ENCODE data around the gene AP3S2. TPM values are rescaled to one million over a fixed set of nuclear protein-coding genes. Genes with fewer than 3 reads are reported as not detected.
A peak's percentile ranks its signal among the peaks of the same experiment; 100 is the strongest.

AP3S2 gene
- total RNA-seq, 1 donor from 2014 or later = 36.4 TPM

DNA sequence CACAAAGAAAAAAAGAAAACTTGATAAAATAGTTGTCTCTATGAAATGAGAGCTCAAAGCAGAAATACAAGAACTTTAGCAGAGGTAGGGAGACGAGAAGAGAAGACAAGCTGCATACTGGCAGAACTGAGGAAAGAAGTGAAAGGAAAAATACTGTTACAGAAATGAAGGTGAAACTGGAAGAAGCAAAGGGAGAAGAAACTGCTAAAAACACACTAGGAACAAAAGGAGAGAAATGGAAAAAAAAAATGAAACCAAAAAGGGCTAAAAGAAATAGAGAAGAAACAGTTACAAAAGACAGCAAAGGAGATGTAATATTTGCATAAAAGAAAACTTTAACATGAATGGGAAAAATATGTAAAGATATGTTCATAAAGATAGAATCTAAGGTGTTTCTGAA is 51.8 kb downstream of the AP3S2 start:
- TF ChIP-seq, protein P1, sequence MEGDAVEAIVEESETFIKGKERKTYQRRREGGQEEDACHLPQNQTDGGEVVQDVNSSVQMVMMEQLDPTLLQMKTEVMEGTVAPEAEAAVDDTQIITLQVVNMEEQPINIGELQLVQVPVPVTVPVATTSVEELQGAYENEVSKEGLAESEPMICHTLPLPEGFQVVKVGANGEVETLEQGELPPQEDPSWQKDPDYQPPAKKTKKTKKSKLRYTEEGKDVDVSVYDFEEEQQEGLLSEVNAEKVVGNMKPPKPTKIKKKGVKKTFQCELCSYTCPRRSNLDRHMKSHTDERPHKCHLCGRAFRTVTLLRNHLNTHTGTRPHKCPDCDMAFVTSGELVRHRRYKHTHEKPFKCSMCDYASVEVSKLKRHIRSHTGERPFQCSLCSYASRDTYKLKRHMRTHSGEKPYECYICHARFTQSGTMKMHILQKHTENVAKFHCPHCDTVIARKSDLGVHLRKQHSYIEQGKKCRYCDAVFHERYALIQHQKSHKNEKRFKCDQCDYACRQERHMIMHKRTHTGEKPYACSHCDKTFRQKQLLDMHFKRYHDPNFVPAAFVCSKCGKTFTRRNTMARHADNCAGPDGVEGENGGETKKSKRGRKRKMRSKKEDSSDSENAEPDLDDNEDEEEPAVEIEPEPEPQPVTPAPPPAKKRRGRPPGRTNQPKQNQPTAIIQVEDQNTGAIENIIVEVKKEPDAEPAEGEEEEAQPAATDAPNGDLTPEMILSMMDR (IDR thresholded peaks at IDR 0.05) = no peak
- ChIA-PET POLR2A (no interaction called here), CTCF (no interaction called here)
- DNase-seq (no peak), ATAC-seq (ENCODE audit: low read depth) (no peak)
- Mint-ChIP-seq H3K9me3 (no peaks in the 10 kb centered on the region), H3K27ac (no peak overlapping the region), H3K4me1 (peaks cover 16% of the 10 kb centered on the region), H3K27me3 (no peaks in the 10 kb centered on the region), H3K36me3 (ENCODE audit: low read depth) (peaks cover 49% of the 10 kb centered on the region), H3K4me3 (no peak overlapping the region)
- intact Hi-C loops (cut with micrococcal nuclease) = no loop called here

DNA sequence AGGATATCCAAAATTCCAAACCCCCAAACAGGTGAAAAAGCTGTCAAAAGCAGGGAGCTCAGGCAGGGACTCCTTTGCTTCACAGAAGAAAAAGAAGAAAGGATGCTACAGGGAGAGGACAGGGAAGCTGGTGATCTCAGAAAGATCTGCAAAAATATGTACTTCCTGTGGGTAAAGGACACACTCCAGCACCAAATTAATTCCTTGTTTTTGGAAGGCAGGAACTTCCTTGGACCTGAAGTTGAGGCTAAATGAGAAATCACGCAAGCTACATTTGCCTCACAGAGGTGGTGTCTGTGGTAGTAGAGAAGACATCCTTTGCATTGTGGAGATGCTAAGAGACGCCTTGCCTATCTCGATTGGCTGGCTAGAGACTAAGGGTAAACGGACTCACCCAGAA is 52.5 kb downstream of the AP3S2 start:
- DNase-seq (no peak), ATAC-seq (ENCODE audit: low read depth) (no peak)
- ChIA-PET POLR2A (no interaction called here), CTCF (no interaction called here)
- Mint-ChIP-seq H3K36me3 (ENCODE audit: low read depth) (peaks cover 56% of the 10 kb centered on the region), H3K9me3 (no peaks in the 10 kb centered on the region), H3K4me3 (no peak overlapping the region), H3K4me1 (peaks cover 16% of the 10 kb centered on the region), H3K27me3 (no peaks in the 10 kb centered on the region), H3K27ac (no peak overlapping the region)
- intact Hi-C loops (cut with micrococcal nuclease) = no loop called here
- TF ChIP-seq, protein P1 (IDR thresholded peaks at IDR 0.05) = no peak

DNA sequence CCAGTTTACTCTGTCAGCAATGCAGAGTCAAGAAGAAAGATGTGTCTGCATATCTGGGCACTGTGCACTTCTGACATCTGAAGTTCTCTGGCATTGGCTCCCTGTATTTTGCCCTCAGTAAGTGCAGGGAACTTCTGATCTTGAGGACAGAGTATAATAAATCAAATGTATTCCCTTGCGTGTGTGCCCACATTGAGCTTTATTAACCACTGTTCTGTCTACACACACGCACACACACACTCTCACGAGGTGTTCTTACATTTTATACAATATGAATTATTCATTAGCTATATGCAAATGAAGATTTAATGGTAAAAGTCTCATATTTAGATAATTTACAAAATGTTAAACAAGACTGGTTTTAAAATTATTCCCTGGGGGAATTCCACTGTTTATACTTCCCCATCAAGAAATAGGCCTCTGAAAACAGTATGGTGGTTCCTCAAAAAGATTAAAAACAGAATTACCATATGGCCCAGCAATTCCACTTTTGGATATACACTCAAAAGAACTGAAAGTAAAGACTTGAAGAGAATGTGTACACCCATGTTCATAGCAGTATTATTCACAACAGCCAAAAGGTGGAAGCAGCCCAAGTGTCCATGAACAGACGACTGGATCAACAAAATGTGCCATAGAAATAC is 54.5 kb downstream of the AP3S2 start:
- no peak for DNase-seq
- ChIA-PET POLR2A (interaction anchor here (0.6 kb wide), 1 partner anchor 16 kb away, joined by 3 read pairs; no protein-coding TSS in a partner anchor), CTCF (interaction anchor here (1.5 kb wide), 1 partner anchor 79 kb away, joined by 4 read pairs; no protein-coding TSS in a partner anchor)
- Mint-ChIP-seq H3K4me1 (peaks cover 13% of the 10 kb centered on the region), H3K9me3 (no peaks in the 10 kb centered on the region), H3K36me3 (ENCODE audit: low read depth) (peaks cover 64% of the 10 kb centered on the region), H3K27me3 (no peaks in the 10 kb centered on the region), H3K27ac (no peak overlapping the region), H3K4me3 (no peak overlapping the region)
- TF ChIP-seq, protein P1 (IDR thresholded peaks at IDR 0.05) = no peak
- ATAC-seq (ENCODE audit: low read depth) = peak; percentile 14
- intact Hi-C loops (cut with micrococcal nuclease) = no loop called here

DNA sequence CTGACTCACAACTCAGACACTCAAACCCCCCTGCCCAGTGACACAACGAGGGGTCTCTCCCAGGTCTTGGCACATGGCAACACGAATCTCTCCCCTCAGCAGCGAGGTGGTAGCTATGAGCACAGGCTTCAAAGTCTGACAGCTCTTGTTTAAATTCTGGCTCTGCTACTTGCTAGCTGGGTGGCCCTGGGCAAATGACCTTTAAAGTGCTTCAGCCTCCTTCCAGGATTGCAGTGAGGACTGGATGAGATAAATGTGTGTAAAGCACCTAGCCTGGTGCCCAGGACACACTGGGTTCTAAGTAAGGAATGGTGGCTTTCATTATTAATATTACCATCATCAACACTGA is 56.0 kb downstream of the AP3S2 start:
- Mint-ChIP-seq H3K4me3 (no peak overlapping the region), H3K9me3 (no peaks in the 10 kb centered on the region), H3K27ac (no peak overlapping the region), H3K27me3 (no peaks in the 10 kb centered on the region), H3K4me1 (peaks cover 13% of the 10 kb centered on the region), H3K36me3 (ENCODE audit: low read depth) (peaks cover 73% of the 10 kb centered on the region)
- TF ChIP-seq, protein P1 (IDR thresholded peaks at IDR 0.05) = no peak
- ATAC-seq (ENCODE audit: low read depth) (no peak), DNase-seq (no peak)
- ChIA-PET CTCF (interaction anchor here (1.1 to 1.5 kb wide), 3 partner anchors 11 to 77 kb away, joined by 3 to 4 read pairs (median 3); partner anchors contain the start of gene AP3S2), POLR2A (interaction anchor here (0.6 kb wide), 1 partner anchor 24 kb away, joined by 3 read pairs; no protein-coding TSS in a partner anchor)
- intact Hi-C loops (cut with micrococcal nuclease) = no loop called here

DNA sequence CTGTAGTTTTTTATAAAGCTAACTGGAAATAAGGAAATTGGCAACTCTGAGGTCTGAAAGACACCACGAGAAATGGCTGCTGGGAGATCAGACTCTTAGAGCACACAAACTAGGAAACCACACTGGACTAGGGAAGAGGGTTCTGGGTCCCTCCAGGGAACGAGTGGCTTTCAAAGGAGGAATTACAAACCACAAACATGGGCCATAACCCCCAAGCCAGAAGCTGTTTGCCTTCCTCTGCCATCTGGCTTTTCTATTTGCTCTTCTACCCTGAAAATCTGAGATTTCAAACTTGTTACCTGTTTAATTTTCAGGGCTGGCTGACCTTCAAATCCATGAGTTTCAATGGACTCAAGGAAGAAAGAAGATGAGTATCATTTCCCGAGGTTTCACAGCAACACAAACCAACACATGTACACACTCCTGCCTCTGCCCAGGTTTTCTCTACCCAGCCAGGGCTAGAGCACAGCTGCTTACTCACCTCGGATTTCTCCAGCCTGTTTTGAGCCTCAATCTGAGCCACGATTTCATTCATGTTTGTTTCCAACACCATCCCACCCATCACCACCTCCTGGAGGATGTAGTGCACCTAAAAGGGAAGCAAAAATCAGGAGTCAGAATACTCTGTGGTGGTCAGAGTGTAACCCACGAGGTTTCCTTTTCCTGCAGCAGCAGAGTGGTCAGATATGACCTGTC is 56.5 kb downstream of the AP3S2 start:
- intact Hi-C loops (cut with micrococcal nuclease) = no loop called here
- DNase-seq (no peak), ATAC-seq (ENCODE audit: low read depth) (no peak)
- peaks cover 75% of the 10 kb centered on the region for H3K36me3 Mint-ChIP-seq (ENCODE audit: low read depth)
- peaks cover 13% of the 10 kb centered on the region for H3K4me1 Mint-ChIP-seq
- no peaks in the 10 kb centered on the region for H3K9me3 Mint-ChIP-seq
- no peak overlapping the region for H3K4me3 Mint-ChIP-seq
- ChIA-PET CTCF (interaction anchor here (1.1 to 1.5 kb wide), 3 partner anchors 12 to 76 kb away, joined by 3 to 4 read pairs (median 3); partner anchors contain the start of gene AP3S2), POLR2A (interaction anchor here (0.6 to 0.9 kb wide), 2 partner anchors 23 to 56 kb away, joined by 3 read pairs; partner anchors contain the start of gene AP3S2)
- TF ChIP-seq, protein P1 (IDR thresholded peaks at IDR 0.05) = no peak
- no peaks in the 10 kb centered on the region for H3K27me3 Mint-ChIP-seq
- H3K27ac Mint-ChIP-seq = no peak overlapping the region
